Memory B cell (primary cell): ENCODE data around the gene TNFAIP8L2.

Source experiments
- ATAC-seq: fragments of 150-1000 bp; cut with Tn5 transposase; 2 replicates; pipeline ENCODE4 v1.10.0; 2021; ENCODE audit warnings: low read depth, mild to moderate bottlenecking, moderate library complexity
- DNase-seq, 2 donors: peaks; one replicate each; pipeline ENCODE4 v3.0.0; 2022; ENCODE audit warnings: low spot score in 2 of 2
- H3K27ac Mint-ChIP-seq: one replicate; pipeline ENCODE4 v1.8.0; 2022; ENCODE audit warnings: mild to moderate bottlenecking, moderate library complexity, mixed read lengths
- H3K27me3 Mint-ChIP-seq: one replicate; pipeline ENCODE4 v1.8.0; 2022; ENCODE audit warnings: mixed read lengths
- H3K36me3 Mint-ChIP-seq: one replicate; pipeline ENCODE4 v1.8.0; 2022; ENCODE audit warnings: mild to moderate bottlenecking, mixed read lengths
- H3K4me1 Mint-ChIP-seq: one replicate; pipeline ENCODE4 v1.8.0; 2022; ENCODE audit warnings: mixed read lengths
- H3K4me3 Mint-ChIP-seq: one replicate; pipeline ENCODE4 v1.8.0; 2022; ENCODE audit warnings: mild to moderate bottlenecking, moderate library complexity, mixed read lengths
- H3K9me3 Mint-ChIP-seq: one replicate; pipeline ENCODE4 v1.8.0; 2022; ENCODE audit warnings: mixed read lengths

TNFAIP8L2 gene

DNA sequence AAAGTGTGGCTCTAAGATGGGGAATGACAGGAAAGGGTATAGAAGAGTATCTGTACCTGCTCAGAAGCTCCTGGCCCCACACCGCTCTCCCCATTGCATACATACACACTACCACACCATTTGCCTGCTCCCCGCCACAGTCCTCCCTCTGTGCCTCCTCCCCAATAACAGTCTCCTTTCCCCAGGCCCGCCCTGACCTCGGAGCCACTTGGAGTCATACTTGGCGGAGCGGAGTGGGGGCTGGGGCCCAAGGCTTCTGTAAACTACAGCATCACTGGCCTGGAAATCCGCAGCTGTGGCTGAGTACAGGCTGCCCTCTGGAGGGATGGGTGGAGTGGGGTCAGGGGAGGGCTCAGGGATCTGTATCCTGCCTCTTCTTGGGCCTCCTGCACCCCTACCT is 18.7 kb upstream of the TNFAIP8L2 start:
- no peaks in the 10 kb centered on the region for H3K27me3 Mint-ChIP-seq
- H3K36me3 Mint-ChIP-seq, result no peaks in the 10 kb centered on the region
- DNase-seq (no peak), ATAC-seq (no peak)
- H3K4me3 Mint-ChIP-seq, result no peak overlapping the region
- peaks cover 3% of the 10 kb centered on the region for H3K4me1 Mint-ChIP-seq
- H3K9me3 Mint-ChIP-seq, result no peaks in the 10 kb centered on the region
- H3K27ac Mint-ChIP-seq, result no peak overlapping the region

DNA sequence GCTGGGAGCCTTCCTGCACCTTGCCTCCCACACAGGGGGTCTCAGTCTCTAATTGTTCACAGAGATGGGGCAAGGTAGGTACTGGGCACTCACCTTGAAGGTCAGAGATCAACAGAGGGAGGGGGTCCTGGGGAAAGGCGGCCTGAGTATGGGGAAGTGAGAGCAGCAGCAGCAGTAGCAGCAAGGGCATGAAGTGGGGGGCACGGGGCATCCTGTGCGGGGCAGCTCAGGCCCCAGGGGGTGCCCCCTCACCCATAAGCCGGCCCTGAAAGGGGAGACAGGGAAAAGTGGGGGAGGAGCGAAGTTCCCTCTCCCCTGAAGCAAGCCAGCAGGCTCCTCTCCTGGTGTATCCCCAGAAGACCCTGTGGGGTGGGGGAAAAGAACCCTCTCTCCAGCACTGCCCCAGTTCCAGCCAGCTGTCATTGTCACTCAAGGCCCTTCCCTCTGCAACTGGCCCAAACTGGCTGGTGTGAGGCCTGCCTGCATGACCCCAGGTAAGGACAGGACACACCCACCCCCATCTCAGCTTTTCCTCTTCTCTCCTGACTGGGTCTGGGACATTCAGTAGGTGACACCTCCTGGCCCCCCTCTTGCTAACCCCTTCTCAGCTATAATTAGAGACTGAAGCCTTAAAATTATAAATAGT is 13.9 kb upstream of the TNFAIP8L2 start:
- peaks cover 5% of the 10 kb centered on the region for H3K27me3 Mint-ChIP-seq
- ATAC-seq (no peak), DNase-seq (no peak)
- H3K36me3 Mint-ChIP-seq, result no peaks in the 10 kb centered on the region
- H3K27ac Mint-ChIP-seq, result no peak overlapping the region
- peaks cover 18% of the 10 kb centered on the region for H3K4me1 Mint-ChIP-seq
- no peaks in the 10 kb centered on the region for H3K9me3 Mint-ChIP-seq
- no peak overlapping the region for H3K4me3 Mint-ChIP-seq

DNA sequence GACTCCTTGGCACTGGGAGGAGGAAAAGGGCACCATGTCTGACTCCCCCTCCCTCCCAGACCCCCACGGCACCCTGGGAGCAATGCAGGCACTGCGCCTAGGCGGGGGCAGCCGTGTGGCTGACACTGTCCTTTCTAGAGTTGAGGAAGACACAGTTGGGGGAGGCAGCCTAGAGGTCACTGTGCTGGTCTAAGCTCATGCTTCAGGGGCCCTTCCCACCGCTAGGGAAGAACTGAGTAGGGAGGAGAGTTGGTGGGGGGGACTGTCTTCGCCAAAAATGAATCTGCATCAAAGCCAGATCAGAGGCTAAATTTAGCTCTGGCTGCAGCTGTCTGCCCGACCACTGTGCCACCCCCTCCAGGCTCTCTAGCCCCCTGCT is 13.4 kb upstream of the TNFAIP8L2 start:
- peaks cover 5% of the 10 kb centered on the region for H3K27me3 Mint-ChIP-seq
- ATAC-seq (no peak), DNase-seq (no peak)
- no peak overlapping the region for H3K27ac Mint-ChIP-seq
- no peak overlapping the region for H3K4me3 Mint-ChIP-seq
- no peaks in the 10 kb centered on the region for H3K36me3 Mint-ChIP-seq
- peaks cover 18% of the 10 kb centered on the region for H3K4me1 Mint-ChIP-seq
- H3K9me3 Mint-ChIP-seq, result no peaks in the 10 kb centered on the region

DNA sequence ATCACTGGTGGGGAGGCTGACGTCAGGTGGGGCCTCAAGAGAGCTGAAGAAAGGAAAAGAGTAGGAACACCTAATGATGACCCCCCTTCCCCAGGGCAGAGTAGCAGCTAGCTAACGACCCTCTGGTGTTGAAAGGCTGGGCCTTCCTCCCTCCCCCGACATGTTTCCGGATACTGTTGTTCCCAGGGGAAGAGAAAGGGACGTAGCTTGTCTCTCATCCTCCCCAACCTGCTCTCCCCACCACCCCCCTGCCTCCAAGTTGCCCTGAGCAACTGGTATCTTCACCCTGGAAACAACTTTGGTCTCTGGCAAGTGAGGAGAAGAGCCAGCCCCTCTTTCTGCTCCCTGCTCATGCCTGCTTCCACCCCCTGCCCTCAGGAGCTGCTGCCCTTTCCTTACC is 12.5 kb upstream of the TNFAIP8L2 start:
- DNase-seq (no peak), ATAC-seq (no peak)
- Mint-ChIP-seq H3K27me3 (peaks cover 5% of the 10 kb centered on the region), H3K4me1 (peaks cover 18% of the 10 kb centered on the region), H3K27ac (no peak overlapping the region), H3K9me3 (no peaks in the 10 kb centered on the region), H3K4me3 (no peak overlapping the region), H3K36me3 (no peaks in the 10 kb centered on the region)

DNA sequence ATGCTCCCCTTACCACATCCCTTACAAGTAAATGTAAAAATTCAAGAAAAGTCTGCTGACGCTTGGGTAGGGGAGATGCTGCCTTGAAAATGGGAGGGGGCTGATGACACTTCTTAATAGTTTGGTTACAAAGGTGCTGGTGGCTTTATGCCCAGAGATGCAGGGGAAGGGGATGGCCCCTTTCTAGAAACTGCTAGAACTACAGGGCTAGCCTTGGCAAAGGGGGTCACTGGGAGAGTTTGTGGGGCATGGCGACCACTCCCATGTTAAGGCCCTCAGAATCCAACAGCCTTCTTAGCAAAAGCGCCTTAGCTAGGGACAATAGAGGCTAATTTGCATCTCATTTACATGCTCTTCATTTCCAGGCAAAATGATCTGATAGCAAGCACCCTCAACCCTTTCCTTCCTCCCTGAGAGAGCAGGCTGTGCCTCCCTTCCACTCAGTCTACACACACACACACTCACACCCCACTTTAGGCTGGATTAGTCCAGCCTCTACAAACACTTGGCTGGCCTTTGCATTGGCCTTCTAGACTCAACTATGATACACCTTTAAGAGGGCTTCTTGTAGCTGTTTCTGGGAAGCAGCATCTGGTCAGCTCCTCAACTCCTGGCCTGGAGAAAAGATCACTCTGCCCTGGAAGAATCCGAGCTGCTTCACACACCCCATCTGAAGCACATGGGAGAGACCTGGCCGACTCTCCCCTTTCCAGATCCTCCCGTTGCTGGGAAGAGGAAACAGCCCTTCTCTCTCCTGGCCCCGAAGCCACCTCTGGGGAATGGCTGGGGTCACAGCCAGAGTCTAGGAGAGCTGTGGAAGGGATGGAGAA is 11.8 kb upstream of the TNFAIP8L2 start:
- H3K36me3 Mint-ChIP-seq, result no peaks in the 10 kb centered on the region
- H3K4me3 Mint-ChIP-seq, result peak overlapping the region; percentile 19
- no peaks in the 10 kb centered on the region for H3K9me3 Mint-ChIP-seq
- peaks cover 5% of the 10 kb centered on the region for H3K27me3 Mint-ChIP-seq
- DNase-seq, result no peak
- peaks cover 18% of the 10 kb centered on the region for H3K4me1 Mint-ChIP-seq
- H3K27ac Mint-ChIP-seq, result no peak overlapping the region
- ATAC-seq, result no peak

DNA sequence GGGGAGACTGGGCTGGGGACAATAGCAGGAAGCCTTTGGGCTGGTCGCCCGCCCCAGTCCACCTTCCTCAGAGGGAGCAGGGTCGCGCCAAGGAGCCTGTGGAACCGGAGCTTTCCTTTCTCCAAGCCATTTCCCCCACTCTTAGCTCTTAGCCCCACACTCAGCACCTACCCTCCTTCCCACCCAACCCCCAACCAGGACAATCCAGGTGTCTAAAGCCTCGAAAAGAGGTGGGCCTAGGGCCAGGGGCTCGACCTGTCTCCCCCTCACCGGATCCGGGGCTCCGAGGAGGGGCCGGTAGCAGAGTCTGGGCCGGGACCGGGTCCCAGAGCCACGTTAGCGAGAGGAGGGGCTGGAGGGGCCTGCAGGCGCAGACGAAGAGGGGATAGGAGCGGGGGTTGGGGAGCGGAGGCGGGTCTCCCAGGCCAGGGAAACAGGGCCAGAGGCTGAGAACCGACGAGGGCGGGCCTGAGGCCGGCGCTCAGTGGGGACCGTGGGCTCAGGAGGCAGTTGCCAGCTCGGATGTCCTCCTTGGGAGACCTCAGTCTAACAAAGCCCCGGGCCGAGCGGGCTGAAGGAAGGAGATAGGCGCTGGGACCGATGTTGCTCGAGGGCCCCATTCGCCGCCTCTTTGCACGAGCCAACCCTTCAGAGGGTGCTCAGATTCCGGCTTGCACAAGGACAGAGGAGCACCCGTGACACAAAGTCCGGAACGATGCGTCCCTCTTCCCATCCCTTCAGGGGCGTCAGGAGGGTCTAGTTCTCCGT is 11.0 kb upstream of the TNFAIP8L2 start:
- H3K27ac Mint-ChIP-seq, result no peak overlapping the region
- ATAC-seq, result peak; percentile 18
- peak overlapping the region; percentile 89 for H3K4me3 Mint-ChIP-seq
- peaks cover 18% of the 10 kb centered on the region for H3K4me1 Mint-ChIP-seq
- no peaks in the 10 kb centered on the region for H3K36me3 Mint-ChIP-seq
- peaks cover 5% of the 10 kb centered on the region for H3K27me3 Mint-ChIP-seq
- no peaks in the 10 kb centered on the region for H3K9me3 Mint-ChIP-seq
- DNase-seq, result no peak

DNA sequence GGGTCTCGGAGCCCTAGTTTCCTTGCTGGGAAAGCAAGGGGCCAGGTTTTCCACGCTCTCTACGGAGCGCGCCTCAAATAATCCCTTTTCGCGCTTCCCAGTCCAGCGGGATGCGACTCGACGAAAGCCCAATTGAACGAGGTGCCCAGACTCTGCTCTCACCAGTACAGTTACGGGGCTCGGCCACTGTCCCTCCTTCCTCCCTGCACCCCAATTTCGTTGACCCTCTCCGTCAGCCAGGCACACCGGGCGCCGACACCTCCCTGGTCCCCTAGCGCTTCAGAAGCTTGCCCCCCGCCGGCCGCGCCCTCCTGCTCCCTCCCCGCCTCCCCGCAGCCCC is 10.4 kb upstream of the TNFAIP8L2 start:
- Mint-ChIP-seq H3K4me3 (peak overlapping the region; percentile 89), H3K9me3 (no peaks in the 10 kb centered on the region), H3K27me3 (peaks cover 6% of the 10 kb centered on the region), H3K36me3 (no peaks in the 10 kb centered on the region), H3K4me1 (peaks cover 18% of the 10 kb centered on the region), H3K27ac (no peak overlapping the region)
- no peak for DNase-seq
- peak; percentile 2 for ATAC-seq

DNA sequence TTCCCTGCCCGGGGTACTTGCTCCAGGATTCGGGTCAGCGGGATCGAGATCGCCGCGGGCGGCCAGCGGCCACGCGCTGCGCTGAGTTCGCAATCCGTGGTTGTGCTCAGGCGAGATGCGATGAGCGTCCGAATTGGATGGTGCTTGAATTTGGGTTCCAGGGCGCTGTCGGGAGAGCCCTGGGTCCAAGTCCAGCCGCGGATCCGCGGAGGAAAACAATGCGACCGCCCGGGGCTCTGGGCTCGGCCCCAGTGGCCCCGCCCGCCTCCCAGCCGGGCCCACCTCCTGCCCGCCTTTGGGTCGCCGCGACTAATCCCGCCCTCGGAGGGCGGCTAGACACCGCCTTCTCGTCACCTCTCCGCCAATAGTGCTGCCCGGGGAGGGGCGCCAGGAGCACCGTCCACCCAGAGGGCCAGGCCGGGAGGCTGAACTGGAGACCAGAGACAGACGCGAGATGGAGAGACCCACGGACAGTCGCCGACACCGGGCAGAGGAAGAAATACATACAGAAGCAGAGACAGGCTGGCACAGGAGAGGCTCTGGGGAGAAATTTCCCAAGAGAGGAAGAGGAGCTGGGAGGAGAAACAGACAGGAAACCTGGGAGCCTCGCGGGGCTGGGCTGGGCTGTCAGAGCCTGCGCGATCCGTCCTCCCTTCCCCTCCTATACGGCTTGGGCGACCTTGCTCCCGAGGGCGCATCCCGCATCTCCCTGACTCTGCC is 9.9 kb upstream of the TNFAIP8L2 start, which contains the start of gene SEMA6C:
SEMA6C (minus strand) TSS at position 220 of the 720 bp plus-strand sequence. CDS start 4,010 bp downstream, outside the sequence.
- H3K27ac Mint-ChIP-seq, result peak within 1 kb of the TSS; percentile 43
- H3K36me3 Mint-ChIP-seq, result no peaks in the 10 kb centered on the region
- H3K4me3 Mint-ChIP-seq, result peak within 1 kb of the TSS; percentile 89
- H3K27me3 Mint-ChIP-seq, result peaks cover 6% of the 10 kb centered on the region
- H3K4me1 Mint-ChIP-seq, result peaks cover 18% of the 10 kb centered on the region
- DNase-seq (peak; percentile 72 to 74), ATAC-seq (peak; percentile 99)
- H3K9me3 Mint-ChIP-seq, result no peaks in the 10 kb centered on the region

DNA sequence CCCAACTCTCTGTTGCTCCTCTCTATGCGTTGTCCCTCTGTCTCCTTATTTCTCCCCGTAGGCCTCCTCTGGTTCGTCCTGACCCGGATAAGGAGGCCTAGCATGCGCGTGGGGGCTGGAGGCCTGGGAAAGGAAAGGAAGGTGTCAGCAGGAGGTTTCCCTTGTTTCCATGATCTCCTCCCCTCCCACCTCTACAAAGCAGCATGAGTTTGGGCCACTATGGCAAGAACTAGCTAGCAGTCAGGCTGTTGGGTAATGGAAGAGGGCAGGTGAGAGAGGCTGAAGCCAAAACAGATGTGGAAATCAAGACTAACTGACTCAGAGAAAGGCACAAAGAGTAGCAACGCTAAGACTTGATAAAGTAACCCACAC is 9.3 kb upstream of the TNFAIP8L2 start:
- Mint-ChIP-seq H3K4me3 (peak overlapping the region; percentile 89), H3K9me3 (no peaks in the 10 kb centered on the region), H3K27ac (no peak overlapping the region), H3K4me1 (peaks cover 18% of the 10 kb centered on the region), H3K27me3 (peaks cover 6% of the 10 kb centered on the region), H3K36me3 (no peaks in the 10 kb centered on the region)
- peak; percentile 1 for ATAC-seq
- DNase-seq, result no peak

DNA sequence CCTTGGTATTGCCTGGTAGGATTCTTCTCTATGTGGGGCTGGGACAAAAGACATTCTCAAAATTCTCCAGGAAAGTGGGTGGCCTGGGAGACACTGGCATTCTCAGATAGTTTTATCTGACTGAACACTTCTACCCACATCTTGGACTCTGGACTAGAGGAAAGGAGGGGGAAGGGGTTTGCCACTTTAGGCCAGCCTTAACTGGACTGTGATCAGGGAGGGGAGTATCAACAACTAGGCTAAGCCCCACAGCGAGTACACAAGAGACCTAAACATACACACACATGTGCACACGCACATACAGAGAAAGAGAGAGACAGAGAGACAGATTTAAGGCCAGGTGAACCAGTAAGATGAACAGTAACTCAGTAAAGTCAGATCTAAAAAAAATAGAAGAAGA is 8.8 kb upstream of the TNFAIP8L2 start:
- H3K27me3 Mint-ChIP-seq, result peaks cover 6% of the 10 kb centered on the region
- H3K27ac Mint-ChIP-seq, result no peak overlapping the region
- DNase-seq (no peak), ATAC-seq (no peak)
- H3K36me3 Mint-ChIP-seq, result no peaks in the 10 kb centered on the region
- peaks cover 15% of the 10 kb centered on the region for H3K4me1 Mint-ChIP-seq
- peak overlapping the region; percentile 89 for H3K4me3 Mint-ChIP-seq
- no peaks in the 10 kb centered on the region for H3K9me3 Mint-ChIP-seq

DNA sequence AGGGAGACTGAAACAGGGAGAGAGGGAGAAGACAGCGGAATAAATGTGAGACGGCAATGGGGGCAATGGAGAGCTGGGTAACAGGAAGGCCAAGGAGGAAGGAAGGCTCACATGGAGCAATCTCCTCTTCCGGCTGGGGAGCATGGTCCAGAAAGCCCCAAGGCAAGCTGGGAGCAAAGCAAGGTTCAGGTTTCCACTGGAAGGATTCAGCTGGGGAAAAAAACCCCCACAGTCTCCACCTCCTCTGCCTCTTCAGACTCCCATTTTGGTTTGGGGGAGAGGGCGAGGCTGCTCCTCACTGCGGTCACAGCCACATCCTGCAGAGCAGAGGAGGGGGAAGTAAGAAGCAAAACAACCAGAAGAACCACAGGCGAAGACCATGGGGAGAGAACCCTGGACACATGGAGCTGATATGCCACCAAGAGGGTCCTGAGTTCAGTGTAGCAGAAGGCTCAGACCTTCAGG is 650 bp downstream of the TNFAIP8L2 start:
- H3K27ac Mint-ChIP-seq, result peak overlapping the region; percentile 84
- ATAC-seq (no peak), DNase-seq (no peak)
- peaks cover 26% of the 10 kb centered on the region for H3K4me1 Mint-ChIP-seq
- peaks cover 13% of the 10 kb centered on the region for H3K36me3 Mint-ChIP-seq
- no peaks in the 10 kb centered on the region for H3K27me3 Mint-ChIP-seq
- peak overlapping the region; percentile 99 for H3K4me3 Mint-ChIP-seq
- H3K9me3 Mint-ChIP-seq, result no peaks in the 10 kb centered on the region

DNA sequence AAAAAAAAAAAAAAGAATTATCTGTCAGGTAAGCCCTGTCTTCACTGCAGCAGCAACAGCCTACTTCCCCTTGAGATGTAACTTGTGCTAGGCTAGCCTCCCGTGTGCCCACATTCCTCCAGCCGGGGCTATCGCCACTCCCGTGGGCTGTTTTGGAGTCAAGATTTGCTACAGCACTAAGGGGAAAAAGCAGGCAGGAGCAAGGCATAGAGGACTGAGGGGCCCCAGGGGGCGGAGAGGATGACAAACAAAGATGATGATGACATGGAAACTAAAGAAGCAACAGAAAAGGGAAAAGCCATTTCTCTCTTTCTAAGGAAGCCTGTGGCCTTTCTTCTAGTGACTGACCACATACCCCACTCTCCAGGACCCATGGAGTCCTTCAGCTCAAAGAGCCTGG is 1.9 kb downstream of the TNFAIP8L2 start:
- peak overlapping the region; percentile 80 for H3K4me3 Mint-ChIP-seq
- no peaks in the 10 kb centered on the region for H3K27me3 Mint-ChIP-seq
- no peak overlapping the region for H3K27ac Mint-ChIP-seq
- H3K36me3 Mint-ChIP-seq, result peaks cover 16% of the 10 kb centered on the region
- no peak for DNase-seq
- H3K9me3 Mint-ChIP-seq, result no peaks in the 10 kb centered on the region
- ATAC-seq, result no peak
- peaks cover 30% of the 10 kb centered on the region for H3K4me1 Mint-ChIP-seq

DNA sequence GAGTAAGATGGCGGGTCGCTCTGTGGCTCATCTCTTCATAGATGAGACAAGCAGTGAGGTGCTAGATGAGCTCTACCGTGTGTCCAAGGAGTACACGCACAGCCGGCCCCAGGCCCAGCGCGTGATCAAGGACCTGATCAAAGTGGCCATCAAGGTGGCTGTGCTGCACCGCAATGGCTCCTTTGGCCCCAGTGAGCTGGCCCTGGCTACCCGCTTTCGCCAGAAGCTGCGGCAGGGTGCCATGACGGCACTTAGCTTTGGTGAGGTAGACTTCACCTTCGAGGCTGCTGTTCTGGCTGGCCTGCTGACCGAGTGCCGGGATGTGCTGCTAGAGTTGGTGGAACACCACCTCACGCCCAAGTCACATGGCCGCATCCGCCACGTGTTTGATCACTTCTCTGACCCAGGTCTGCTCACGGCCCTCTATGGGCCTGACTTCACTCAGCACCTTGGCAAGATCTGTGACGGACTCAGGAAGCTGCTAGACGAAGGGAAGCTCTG is 2.4 kb downstream of the TNFAIP8L2 start:
- no peak overlapping the region for H3K4me3 Mint-ChIP-seq
- no peak for DNase-seq
- H3K4me1 Mint-ChIP-seq, result peaks cover 30% of the 10 kb centered on the region

More for the DNA sequence above, 2.4 kb downstream of the TNFAIP8L2 start:
- peak overlapping the region; percentile 13 for H3K27ac Mint-ChIP-seq
- no peak for ATAC-seq
- H3K36me3 Mint-ChIP-seq, result peaks cover 16% of the 10 kb centered on the region
- H3K9me3 Mint-ChIP-seq, result no peaks in the 10 kb centered on the region
- no peaks in the 10 kb centered on the region for H3K27me3 Mint-ChIP-seq
